Esophagus mucosa (tissue), 1 donor: ENCODE results near the gene COLQ. TPM values are rescaled to one million over a fixed set of nuclear protein-coding genes. Genes with fewer than 3 reads are reported as not detected.
A peak's percentile ranks its signal among the peaks of the same experiment; 100 is the strongest.
"Not testable (repeated sequence)": the region's sequence is repeated elsewhere in the genome, so short reads cannot be mapped to it uniquely, and the experiment has no call there.

Experiments used
- ATAC-seq: fragments of 200-7000 bp; cut with Tn5 transposase; one replicate; pipeline ENCODE4 v1.9.1; 2020
- total RNA-seq: library from RNA; stranded (reverse); gene quantifications from one replicate; pipeline ENCODE4 v1.2.4, GENCODE V29; 2023
- donor health status: DM: yes; HTN: yes; CAD: no.

COLQ gene
- total RNA-seq, result 0.40 TPM

DNA sequence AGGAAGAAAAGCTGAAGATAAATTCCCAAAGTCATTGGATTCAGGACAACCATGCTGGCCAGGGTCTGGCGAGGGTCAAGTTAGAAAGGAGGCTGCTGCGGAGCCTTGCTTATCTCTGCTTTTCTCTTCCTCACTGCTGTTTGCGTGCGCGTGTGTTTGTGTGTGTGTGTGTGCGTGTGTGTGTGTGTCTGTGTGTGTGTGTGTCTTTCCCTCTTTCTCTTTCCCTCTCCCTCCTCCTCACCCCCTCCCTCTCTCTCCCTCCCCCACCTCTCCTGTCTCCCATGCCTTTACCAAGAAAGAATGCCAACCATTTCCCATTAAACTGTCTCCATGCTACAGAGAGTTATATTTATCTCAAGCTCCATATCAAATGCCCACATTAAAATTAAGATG lies at the start of gene COLQ:
Gene COLQ, minus strand, starts transcription at position 134 of the 393 bp plus-strand sequence. Its CDS starts 81 bp downstream, at position 53.
- no peak for ATAC-seq

DNA sequence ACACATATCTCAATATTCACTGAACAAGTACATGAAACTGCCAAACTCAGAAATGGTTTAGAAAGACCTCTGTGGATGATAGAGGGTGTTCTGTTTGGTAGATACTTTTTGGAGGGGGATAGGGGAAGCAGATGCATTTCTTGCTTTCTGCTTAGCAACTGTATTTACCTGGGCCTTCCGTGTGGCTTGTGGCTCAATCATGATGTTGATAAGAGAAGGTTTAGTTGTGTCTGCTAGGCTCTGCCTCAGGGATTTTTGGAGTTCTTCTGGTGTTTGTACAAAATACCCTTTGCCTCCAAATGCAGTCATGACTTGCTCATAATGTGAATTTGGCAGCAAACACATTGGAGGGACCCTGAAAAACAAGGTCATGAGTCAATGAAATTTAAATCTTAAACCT lies 41.7 kb upstream of the COLQ start:
- ATAC-seq, result no peak

DNA sequence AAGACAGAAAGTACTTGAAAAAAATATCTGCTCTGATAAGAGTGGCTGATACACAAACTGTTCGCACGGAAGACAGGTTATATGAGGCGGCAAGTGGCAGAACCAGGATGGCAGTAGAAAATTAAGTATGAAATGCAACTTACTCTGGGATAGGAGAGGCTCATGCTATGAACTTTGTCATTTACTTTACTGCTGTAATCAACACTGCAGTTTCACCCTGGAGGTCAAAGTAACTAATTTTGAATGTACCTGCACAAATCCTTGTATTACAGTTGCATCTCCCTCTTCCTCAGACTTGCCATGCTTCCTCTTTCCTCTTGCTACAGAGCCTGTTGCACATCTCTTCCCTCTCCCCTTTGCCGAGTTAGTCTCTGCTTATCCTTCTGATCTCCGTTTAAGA lies 41.1 kb upstream of the COLQ start:
- ATAC-seq, result no peak

DNA sequence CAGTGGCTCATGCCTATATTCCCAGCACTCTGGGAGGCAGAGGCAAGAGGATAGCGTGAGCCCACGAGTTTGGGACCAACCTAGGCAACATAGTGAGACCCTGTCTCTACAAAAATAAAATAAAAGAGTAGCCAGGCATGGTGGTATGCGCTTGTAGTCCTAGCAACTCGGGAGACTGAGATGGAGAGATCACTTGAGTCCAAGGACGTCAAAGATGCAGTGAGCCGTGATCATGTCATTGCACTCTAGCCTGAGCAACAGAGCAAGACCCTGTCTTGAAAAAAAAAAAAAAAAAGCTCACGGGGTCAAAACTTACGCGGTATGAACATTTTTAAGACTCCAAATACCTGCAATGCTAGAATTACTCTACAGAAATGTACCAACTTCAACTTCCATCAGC lies 37.1 kb upstream of the COLQ start:
- no peak for ATAC-seq

DNA sequence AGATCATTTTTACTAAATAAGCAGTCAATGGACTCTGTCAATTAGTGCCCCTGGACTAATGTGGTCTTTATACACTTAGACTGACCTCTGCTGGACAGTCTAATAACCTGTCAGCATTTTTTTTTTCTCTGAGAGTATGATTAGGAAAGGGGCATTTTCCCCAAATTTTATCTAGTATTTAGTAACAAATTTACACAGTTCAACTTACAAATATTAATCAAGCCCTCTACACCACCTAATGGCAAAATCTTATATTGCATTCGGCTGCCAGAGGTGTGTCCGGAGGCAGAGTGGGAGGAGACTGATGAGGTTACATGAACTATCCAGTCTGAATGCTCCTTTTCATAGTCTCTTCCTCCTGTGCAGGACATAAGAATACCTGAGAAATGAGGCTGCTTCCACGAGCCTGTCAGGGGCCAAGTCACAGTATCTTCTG lies 36.0 kb upstream of the COLQ start:
- peak; percentile 95 for ATAC-seq

DNA sequence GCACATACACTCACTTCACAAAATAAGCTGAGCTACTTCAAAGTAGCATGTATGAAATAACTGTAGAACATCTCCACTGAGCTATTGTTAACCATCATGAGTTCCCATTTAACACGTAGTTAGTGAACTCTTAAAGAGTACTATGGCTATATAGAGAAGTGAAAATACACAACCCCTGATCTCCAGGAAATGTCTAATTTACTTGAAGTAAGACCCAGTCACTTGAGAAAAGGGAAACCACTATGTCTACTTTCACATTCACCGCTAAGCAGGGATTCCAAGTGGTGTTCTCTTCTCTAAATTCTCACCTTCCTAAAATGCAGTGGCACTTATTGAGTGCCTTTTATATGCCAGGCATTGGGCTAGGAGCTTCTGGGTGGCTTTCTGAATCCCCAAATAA lies 35.0 kb upstream of the COLQ start:
- ATAC-seq, result peak; percentile 24

DNA sequence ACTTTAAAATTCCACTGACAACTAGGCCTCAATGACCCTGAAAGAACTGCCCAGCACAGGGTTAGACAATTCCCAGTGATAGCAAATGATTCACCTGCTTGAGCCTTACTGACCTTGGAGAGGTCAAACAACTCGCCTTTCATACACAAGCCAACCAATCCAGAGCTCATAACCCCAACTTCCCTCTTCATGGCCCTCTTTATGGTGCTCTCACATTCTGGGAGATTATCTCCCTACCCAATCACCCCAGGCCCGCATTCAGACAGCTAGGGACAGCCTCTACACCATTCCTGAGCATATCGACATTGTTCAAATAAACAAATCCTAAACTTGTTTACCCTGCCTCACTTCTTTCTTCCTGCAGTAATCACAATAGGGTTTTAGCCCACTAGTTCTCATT lies 32.2 kb upstream of the COLQ start:
- ATAC-seq, result no peak

DNA sequence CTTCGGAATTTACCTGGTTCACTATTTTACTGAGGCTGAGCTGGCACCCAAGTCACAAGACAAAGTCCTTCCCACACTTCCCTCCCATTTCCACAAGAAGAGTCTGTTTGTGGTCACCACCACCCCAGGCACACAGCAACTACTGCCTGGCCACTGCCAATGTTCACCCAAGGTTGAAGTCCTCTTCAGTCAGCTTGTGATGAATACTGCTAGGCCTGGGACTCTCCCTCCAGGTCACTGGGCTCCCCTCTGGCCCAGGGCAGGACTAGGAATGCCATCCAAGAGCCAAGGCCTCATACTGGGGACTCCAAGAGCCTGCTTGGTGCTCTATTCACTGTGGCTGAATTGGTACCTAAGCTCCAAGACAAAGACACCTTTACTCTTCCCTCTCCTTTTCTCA lies 30.4 kb upstream of the COLQ start:
- no peak for ATAC-seq

DNA sequence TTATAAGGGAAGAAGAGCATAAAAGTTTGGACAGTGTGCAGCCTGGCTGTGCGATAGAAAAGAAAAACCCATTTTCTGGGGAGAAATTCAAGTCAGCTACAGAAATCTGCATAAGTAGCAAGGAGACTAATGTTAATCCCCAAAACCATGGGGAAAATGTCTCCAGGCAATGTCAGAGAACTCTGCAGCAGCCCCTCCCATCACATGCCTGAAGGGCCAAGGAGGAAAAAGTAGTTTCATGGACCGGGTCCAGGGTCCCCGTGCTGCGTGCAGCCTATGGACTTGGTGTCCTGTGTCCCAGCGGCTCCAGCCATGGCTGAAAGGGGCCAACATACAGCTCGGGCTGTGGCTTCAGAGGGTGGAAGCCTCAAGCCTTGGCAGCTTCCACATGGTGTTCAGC lies 28.3 kb upstream of the COLQ start:
- ATAC-seq, result no peak

DNA sequence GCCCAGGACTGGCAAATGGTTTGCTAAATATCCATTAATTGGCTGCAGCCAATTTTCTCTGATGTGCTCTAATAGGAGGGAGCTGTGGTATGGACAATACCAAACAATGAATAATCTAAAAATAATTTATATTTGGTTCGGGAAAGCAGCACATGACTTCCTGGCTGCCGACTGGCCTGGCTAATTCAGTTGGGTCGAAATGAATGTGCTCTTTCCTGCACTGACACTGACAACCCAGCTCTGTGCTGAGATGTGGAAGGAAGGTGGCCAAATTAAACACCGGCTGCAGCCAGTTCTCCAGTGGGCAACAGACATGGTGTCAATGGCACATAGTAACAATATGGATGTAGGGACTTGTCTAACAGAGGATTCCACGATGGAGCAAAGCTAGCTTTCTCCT lies 21.1 kb upstream of the COLQ start:
- ATAC-seq, result no peak

DNA sequence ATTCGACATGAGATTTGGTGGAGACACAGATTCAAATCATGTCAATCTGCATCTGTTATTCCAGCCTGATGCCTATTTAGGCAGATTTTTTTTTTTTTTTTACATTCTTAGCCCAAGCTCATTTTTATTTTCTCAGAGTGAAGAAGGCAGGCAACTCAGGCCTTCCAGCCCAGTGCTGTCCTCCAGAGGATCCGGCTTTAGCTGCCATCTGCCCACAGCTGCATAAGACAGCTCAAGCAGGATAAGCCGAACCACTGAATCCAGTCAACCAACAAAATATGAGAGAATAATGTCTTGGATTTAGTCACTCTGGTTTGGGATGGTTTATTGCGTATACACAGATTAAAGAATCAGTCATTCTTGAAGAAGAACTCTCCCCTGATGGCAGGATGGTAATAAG lies 19.9 kb upstream of the COLQ start:
- no peak for ATAC-seq

DNA sequence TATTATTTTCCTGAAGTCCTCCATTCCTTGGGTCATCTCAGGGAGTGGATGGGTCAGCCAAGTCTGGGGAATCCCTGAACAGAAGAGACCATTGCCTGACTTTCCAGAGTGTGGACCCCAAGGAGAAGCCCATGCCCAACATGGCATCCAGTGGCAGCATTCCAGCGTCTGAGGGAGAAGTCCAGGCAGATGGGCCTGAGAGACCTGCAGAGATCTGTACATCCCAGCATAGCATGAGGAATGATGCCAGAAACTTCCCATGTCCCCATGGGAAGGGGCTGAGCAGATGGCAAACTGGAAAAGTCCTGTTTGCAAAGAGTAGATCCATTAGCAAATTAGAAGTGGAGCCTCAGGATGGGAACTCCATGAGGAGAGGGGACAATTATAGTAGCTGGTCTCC lies 17.6 kb upstream of the COLQ start:
- no peak for ATAC-seq

DNA sequence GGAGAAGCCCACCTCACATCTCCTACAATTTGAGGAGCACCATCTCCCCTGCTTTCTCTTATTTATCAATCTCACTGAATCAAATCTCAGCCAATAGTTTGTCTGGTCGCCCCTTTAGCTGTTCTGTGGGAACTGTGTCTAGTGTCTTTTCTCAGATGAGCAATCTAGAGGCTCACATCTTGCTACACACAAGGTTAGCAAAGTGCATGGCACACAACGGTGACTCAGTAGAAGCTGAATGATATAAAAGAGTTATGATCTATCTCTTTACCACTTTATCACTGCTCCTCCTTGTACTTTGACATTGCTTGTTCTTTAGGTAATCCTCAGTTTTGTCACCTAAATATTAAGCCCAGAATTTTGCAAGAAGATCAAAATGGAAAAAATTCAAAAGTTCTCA lies 16.8 kb upstream of the COLQ start:
- ATAC-seq, result no peak

DNA sequence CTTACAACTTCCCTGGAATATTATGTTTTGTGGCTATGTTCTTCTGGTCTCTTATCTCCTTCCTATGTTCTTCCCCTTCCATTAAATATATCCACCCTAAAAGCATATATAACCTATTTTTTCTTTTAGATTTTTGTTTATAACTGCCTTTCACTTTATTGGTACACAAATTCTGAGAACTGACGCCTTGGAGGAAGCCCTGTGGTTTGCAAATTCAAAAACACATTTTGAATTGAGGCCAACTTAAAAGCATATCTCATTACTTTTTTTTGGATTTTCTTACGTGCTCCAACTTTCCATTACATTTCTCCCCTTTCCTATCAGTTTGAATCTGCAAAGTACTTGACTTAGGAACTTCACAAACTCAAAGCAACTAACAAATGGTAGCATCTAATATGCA lies 15.3 kb upstream of the COLQ start:
- ATAC-seq, result no peak

DNA sequence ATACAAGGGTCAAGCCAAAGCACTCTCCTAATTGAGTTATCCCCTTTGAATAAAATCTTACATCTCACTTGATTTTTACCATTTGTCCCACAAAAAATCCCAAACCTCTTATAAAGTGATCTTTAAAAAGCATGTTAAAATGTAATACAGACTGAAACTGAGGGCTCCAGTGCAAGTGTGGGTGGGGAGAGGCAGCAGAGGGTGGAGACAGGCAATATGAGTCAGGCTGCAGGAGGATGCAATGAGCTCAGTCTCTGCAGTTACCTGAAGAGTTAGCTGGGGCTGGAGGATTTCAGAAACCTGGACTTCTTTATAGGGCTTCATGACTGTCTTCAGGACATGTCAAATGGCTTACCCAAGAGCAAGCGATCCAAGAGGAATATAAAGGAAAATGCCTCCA lies 14.2 kb upstream of the COLQ start:
- ATAC-seq, result peak; percentile 69

DNA sequence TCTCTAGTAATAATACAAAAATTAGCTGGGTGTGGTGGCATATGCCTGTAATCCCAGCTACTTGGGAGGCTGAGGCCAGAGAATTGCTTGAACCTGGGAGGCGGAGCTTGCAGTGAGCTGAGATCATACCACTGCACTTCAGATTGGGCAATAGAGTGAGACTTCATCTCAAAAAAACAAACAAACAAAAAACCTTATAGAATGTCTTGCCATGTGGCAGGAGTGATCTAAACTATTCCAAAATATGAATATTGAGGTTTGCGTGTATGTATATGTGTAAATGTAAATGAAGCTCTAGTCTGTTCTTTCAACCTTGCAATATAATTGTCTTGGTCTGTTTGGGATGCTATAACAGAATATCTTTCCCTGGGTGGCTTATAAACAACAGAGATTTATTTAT lies 11.1 kb upstream of the COLQ start:
- ATAC-seq, result not testable (repeated sequence)

DNA sequence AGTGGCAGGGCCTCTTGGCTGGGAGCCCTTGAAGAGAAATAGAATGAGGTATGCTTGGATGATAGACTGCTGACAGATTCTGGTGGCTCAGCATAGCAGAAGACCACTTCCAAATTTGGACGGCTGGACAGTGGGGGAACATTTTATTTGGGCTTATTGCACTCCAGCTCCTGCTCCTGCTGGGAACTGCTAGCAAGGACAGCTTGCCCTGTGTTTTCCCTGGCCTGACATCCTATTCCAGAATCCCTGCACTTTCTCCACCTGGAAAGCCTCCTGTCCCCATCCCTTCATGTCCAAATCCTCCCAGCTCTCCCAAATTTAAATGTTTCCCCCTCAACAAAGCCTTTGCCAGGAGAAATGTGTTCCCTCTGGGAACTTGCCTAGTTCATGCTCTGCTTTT lies 9.8 kb upstream of the COLQ start:
- ATAC-seq, result no peak

DNA sequence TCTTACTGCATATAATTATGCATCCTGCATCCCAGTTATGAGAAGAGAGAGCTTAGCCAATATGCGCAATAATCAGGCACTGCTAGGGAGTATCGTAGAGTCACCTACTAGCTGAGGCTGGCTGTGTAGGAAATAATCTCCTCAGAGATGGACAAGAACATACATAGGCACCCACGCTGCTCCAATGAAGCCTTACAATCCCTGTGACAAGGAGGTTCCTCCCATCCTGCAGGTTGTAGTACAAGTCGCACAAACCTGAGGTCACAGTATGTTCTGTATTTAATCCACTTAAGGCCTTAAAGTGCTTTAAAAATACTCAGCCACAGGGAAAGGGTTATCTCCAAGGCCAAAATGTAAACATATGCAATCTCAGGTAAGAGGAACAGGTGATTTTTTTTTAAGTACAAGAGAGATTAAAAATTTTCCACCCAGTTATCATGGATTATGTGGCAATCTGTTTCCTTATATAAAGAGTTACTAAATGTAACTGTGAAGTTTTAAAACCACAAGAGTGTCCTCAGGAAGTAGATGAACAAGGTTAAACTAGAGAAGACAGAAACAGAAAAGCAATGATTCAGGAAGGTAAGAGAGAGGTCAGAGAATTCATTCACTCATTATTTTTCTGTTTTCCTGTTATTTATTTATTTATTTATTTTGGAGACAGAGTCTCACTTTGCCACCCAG lies 7.5 kb upstream of the COLQ start:
- no peak for ATAC-seq

DNA sequence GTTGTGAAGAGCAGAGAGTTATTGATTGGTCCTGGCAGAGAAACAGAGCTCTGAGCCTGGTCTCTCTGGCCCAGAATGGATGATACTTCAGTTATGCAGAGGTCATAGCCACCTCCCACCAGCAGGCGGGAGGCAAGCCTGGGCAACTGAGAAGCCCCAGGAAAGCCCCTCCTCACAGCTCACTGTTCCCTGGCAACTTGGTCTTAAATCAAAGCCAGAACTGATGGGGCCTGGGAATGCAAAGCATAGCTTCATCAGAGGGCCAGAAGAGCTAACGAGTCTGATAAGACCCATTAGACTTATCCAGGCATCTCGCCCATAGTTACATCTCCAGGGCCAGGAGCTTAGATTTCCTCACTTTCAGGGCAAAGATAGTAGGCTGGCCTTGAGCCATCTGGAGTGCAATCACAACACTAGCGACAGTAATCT lies 5.5 kb upstream of the COLQ start:
- no peak for ATAC-seq

DNA sequence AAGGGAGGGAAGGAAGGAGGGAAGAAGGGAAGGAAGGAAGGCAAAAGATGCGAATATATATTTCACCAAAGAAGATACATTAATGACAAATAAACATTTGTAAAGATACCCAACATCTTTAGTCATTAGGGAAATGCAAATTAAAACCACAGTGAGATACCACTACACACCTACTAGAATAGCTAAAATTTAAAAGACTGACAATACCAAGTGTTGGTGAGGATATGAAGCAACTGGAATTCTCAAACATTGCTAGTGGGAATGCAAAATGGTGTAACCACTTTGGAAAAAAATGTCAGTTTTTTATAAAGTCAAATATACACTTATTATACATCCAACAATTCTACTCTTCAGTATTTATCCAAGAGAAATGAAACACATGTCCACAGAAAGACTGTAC lies 4.3 kb upstream of the COLQ start:
- no peak for ATAC-seq

DNA sequence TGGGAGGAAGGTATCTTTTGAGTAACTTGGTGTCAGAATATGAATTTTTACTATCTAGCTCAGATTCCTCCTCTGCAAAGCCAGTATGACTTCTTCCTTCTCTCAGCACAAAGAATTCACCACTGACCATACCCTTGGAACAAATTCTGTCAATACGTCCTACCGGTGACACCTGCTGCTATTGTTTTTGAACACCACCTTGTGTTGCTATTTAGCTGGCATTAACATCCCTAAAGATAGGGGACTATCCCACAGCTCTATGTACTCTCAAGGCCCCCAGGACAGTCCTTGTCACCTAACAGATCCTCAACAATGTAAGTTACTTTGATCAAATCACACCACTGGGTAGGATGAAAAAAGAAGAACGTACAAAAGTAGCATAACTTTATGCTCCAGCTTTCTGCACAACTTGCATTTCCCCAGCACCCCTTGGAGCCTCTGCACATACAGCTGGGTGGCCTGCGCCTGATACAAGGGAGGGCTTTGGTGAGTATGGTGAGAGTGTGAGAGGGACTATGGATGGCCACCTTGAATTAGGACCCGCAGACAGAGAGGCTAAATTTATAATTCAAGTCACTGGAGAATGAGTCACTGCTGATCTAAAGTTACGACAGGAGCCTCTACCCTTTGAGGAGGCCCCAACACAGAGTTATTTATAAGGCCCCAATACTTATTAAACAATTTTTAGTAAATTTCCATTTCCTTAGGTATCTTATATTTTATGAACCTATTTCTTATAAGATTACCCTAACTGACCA lies 2.3 kb upstream of the COLQ start:
- no peak for ATAC-seq

DNA sequence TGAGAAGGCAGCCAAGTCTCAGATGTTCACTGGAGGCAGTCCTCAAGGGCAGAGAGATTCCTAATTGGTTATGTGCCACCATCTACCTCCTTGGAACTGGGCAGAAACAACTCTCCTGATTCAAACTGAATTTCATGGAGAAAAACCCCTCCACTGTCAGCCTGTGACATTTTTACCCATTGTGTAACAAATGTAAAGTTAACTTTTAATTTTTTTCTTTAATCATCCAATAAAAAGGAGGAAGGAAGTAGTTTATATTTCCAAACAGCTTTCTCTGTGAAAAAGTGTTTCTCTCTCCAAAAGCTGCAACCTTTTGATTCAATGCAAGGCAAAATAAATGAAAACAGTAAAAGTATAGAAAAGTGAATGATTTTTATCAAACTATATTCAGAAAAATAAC lies 510 bp upstream of the COLQ start:
- no peak for ATAC-seq

DNA sequence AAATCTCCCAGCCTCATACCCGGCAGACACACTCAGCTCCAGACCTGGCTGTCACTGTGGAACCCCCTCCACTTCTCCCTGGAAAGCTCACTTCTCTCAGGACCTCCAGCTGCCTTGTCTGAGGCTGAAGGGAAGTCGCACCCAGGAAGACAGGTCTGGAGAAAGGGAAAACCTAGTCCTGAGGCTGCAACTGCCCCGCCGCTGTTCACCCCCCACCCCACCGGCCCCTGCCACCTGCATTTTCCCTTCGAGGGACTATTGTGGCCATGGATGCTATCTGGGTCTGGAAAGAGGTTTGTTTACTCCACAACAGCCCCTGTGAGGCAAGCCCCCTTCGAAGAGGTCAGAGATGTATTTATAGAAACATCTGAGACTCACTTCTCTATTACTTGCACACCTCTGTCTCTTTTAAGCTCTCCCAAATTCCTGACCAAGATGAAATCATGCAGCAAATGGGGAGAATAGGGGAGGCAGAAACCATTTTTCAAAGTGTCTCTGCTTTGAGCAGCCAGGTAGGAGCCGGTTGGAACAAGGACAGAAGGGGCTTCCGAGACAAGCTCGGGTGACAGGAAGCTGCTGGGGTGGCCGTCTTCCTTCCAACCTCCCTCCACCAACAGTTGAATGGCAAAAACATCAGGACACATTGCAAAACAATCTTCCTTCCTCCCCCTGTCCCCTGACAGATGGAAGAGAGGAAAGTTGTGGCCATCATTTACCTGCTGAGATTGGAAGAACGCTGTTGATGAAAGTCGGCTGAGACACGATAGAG lies 518 bp downstream of the COLQ start:
- no peak for ATAC-seq

DNA sequence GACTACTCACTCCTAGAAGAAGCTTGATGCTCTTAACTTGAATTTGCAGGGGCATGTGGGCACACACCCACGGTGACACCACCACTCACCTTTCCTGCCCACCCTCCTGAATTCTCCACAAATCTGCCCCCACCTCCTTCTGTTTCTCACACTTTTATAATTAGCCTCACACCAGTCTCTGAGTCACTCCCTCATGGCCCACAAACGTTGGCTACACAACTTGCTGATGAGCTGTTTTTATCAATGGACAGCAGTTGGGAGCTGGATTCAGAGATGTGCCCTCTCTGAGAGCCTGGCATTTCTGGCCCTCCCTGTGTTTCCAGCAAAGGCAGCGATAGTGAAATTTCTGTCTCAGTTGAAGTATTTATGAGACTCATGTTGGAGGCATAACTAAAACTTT lies 1.3 kb downstream of the COLQ start:
- no peak for ATAC-seq
